ENCODE results near the gene MPC1.
"Not testable (repeated sequence)": the region's sequence is repeated elsewhere in the genome, so short reads cannot be mapped to it uniquely, and the experiment has no call there.

MPC1 gene

GRCh38 chr6:166393535-166393823 lies 10.7 kb upstream of the MPC1 start:
- Histone ChIP-seq H3K36me3 (replicated peaks; ENCODE audit: insufficient read depth, low read length) (no peaks in the 10 kb centered on the region), H3K79me2 (ENCODE audit: low read length) (no peaks in the 10 kb centered on the region), H3K27me3 (replicated peaks; ENCODE audit: insufficient read depth, low read length) (no peaks in the 10 kb centered on the region), H3K9me2 (replicated peaks; ENCODE audit: insufficient read depth, low read length) (no peaks in the 10 kb centered on the region), H4K20me1 (ENCODE audit: insufficient read depth, low read length) (no peaks in the 10 kb centered on the region), H3K4me3 (ENCODE audit: low read length) (no peak overlapping the region), H3K9me3 (replicated peaks; ENCODE audit: insufficient read depth, low read length) (no peaks in the 10 kb centered on the region), H3K9ac (ENCODE audit: low read length) (no peak overlapping the region), H3F3A (ENCODE audit: insufficient read depth, low read length) (no peaks in the 10 kb centered on the region), H2AFZ (ENCODE audit: low read length) (no peak overlapping the region), H3K4me1 (ENCODE audit: low read length) (no peaks in the 10 kb centered on the region), H3K4me2 (ENCODE audit: low read depth, low read length) (no peak overlapping the region), H3K27ac (ENCODE audit: low read length) (no peak overlapping the region)
- no peak for TF ChIP-seq EZH2phosphoT487 (IDR thresholded peaks at IDR 0.05; ENCODE audit: low read length)
- no peak for TF ChIP-seq CTCF (IDR thresholded peaks at IDR 0.05; ENCODE audit: low read length)
- no peak for TF ChIP-seq EZH2 (optimal IDR thresholded peaks at IDR 0.05; ENCODE audit: low read depth, low read length)
- DNase-seq, result no peak

DNA sequence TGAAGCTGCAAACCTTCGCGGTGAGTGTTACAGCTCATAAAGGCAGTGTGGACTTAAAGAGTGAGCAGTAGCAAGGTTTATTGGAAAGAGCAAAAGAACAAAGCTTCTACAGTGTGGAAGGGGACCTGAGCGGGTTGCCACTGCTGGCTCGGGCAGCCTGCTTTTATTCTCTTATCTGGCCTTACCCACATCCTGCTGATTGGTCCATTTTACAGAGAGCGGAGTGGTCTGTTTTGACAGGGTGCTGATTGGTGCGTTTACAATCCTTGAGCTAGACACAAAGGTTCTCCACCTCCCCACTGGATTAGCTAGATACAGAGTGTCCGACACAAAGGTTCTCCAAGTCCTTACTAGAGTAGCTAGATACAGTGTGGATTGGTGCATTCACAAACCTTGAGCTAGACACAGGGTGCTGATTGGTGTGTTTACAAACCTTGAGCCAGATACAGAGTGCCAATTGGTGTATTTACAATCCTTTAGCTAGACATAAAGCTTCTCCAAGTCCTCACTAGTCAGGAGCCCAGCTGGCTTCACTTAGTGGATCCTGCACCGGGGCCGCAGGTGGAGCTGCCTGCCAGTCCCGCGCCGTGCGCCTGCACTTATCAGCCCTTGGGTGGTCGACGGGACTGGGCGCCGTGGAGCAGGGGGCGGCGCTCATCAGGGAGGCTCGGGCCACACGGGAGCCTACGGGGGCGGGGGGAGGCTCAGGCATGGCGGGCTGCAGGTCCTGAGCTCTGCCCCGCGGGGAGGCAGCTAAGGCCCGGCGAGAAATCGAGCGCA lies 10.2 kb upstream of the MPC1 start:
- not testable (repeated sequence) for H3K27ac ChIP-seq (ENCODE audit: low read length); H3K4me3 ChIP-seq (ENCODE audit: low read length); H3K9me2 ChIP-seq (replicated peaks; ENCODE audit: insufficient read depth, low read length); H3K79me2 ChIP-seq (ENCODE audit: low read length); H2AFZ ChIP-seq (ENCODE audit: low read length); H3F3A ChIP-seq (ENCODE audit: insufficient read depth, low read length); H3K4me2 ChIP-seq (ENCODE audit: low read depth, low read length); H3K36me3 ChIP-seq (replicated peaks; ENCODE audit: insufficient read depth, low read length); H3K9me3 ChIP-seq (replicated peaks; ENCODE audit: insufficient read depth, low read length); H3K9ac ChIP-seq (ENCODE audit: low read length); H4K20me1 ChIP-seq (ENCODE audit: insufficient read depth, low read length); H3K27me3 ChIP-seq (replicated peaks; ENCODE audit: insufficient read depth, low read length); DNase-seq; H3K4me1 ChIP-seq (ENCODE audit: low read length)

DNA sequence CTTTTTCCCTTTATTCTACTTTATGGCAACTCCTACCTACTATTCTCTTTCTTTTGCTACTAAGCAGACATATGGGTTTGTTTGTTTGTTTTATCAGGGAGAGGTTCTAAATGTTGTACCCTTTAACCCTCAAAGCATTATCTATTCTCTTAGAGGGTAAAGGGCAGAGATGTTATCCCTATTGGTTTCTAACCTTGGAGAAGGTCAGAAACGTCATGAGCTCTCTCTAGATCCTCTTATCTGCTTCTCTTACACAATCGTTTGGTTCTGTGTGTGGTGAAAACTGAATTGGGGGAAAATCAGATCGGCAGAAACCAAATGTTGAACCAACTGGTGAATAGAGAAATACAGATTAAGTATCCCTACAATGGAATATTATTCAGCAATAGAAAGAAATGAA lies 6.4 kb upstream of the MPC1 start:
- H3K36me3 ChIP-seq (replicated peaks; ENCODE audit: insufficient read depth, low read length), result no peaks in the 10 kb centered on the region
- TF ChIP-seq EZH2phosphoT487 (IDR thresholded peaks at IDR 0.05; ENCODE audit: low read length) (no peak), EZH2 (optimal IDR thresholded peaks at IDR 0.05; ENCODE audit: low read depth, low read length) (no peak)
- DNase-seq, result no peak
- H2AFZ ChIP-seq (ENCODE audit: low read length), result no peak overlapping the region
- no peaks in the 10 kb centered on the region for H3K27me3 ChIP-seq (replicated peaks; ENCODE audit: insufficient read depth, low read length)
- no peak overlapping the region for H3K9ac ChIP-seq (ENCODE audit: low read length)
- no peaks in the 10 kb centered on the region for H3F3A ChIP-seq (ENCODE audit: insufficient read depth, low read length)
- H3K9me3 ChIP-seq (replicated peaks; ENCODE audit: insufficient read depth, low read length), result no peaks in the 10 kb centered on the region
- no peaks in the 10 kb centered on the region for H3K9me2 ChIP-seq (replicated peaks; ENCODE audit: insufficient read depth, low read length)
- H3K4me3 ChIP-seq (ENCODE audit: low read length), result no peak overlapping the region
- no peak overlapping the region for H3K4me2 ChIP-seq (ENCODE audit: low read depth, low read length)
- no peaks in the 10 kb centered on the region for H3K4me1 ChIP-seq (ENCODE audit: low read length)
- H3K27ac ChIP-seq (ENCODE audit: low read length), result no peak overlapping the region
- H4K20me1 ChIP-seq (ENCODE audit: insufficient read depth, low read length), result no peaks in the 10 kb centered on the region
- no peaks in the 10 kb centered on the region for H3K79me2 ChIP-seq (ENCODE audit: low read length)

- DNase-seq, result no peak
- Histone ChIP-seq H3K4me1 (ENCODE audit: low read length) (no peaks in the 10 kb centered on the region), H3K36me3 (replicated peaks; ENCODE audit: insufficient read depth, low read length) (no peaks in the 10 kb centered on the region), H4K20me1 (ENCODE audit: insufficient read depth, low read length) (no peaks in the 10 kb centered on the region), H3K79me2 (ENCODE audit: low read length) (no peaks in the 10 kb centered on the region), H2AFZ (ENCODE audit: low read length) (no peak overlapping the region), H3K4me2 (ENCODE audit: low read depth, low read length) (no peak overlapping the region), H3K27me3 (replicated peaks; ENCODE audit: insufficient read depth, low read length) (no peaks in the 10 kb centered on the region), H3F3A (ENCODE audit: insufficient read depth, low read length) (peaks cover 3% of the 10 kb centered on the region; the same call in 1 of the 2 replicates), H3K4me3 (ENCODE audit: low read length) (no peak overlapping the region), H3K9me3 (replicated peaks; ENCODE audit: insufficient read depth, low read length) (no peaks in the 10 kb centered on the region), H3K9ac (ENCODE audit: low read length) (no peak overlapping the region), H3K9me2 (replicated peaks; ENCODE audit: insufficient read depth, low read length) (no peaks in the 10 kb centered on the region), H3K27ac (ENCODE audit: low read length) (no peak overlapping the region)
- TF ChIP-seq EZH2 (optimal IDR thresholded peaks at IDR 0.05; ENCODE audit: low read depth, low read length) (no peak), EZH2phosphoT487 (IDR thresholded peaks at IDR 0.05; ENCODE audit: low read length) (no peak), CTCF (IDR thresholded peaks at IDR 0.05; ENCODE audit: low read length) (no peak)
Observed at GRCh38 chr6:166388290-166389004, 5.7 kb upstream of the MPC1 start.
